ENCODE data around the gene MUC5B. TPM values are rescaled to one million over a fixed set of nuclear protein-coding genes. Genes with fewer than 3 reads are reported as not detected.

MUC5B gene
- total RNA-seq, 1 donor from 2014 or later: not detected

- DNase-seq (ENCODE audit: low spot score in 2 of 2, unreplicated experiment in 2 of 2): no peak
- Mint-ChIP-seq H3K4me3 (no peak overlapping the region), H3K9me3 (no peaks in the 10 kb centered on the region), H3K27ac (no peak overlapping the region), H3K4me1 (no peaks in the 10 kb centered on the region), H3K27me3 (ENCODE audit: low read depth) (no peaks in the 10 kb centered on the region), H3K36me3 (peaks cover 15% of the 10 kb centered on the region)
- TF ChIP-seq, protein P1, sequence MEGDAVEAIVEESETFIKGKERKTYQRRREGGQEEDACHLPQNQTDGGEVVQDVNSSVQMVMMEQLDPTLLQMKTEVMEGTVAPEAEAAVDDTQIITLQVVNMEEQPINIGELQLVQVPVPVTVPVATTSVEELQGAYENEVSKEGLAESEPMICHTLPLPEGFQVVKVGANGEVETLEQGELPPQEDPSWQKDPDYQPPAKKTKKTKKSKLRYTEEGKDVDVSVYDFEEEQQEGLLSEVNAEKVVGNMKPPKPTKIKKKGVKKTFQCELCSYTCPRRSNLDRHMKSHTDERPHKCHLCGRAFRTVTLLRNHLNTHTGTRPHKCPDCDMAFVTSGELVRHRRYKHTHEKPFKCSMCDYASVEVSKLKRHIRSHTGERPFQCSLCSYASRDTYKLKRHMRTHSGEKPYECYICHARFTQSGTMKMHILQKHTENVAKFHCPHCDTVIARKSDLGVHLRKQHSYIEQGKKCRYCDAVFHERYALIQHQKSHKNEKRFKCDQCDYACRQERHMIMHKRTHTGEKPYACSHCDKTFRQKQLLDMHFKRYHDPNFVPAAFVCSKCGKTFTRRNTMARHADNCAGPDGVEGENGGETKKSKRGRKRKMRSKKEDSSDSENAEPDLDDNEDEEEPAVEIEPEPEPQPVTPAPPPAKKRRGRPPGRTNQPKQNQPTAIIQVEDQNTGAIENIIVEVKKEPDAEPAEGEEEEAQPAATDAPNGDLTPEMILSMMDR (IDR thresholded peaks at IDR 0.05; ENCODE audit: unreplicated experiment): no peak
Observed at GRCh38 chr11:1280116-1281035, 57.5 kb downstream of the MUC5B start.

DNA sequence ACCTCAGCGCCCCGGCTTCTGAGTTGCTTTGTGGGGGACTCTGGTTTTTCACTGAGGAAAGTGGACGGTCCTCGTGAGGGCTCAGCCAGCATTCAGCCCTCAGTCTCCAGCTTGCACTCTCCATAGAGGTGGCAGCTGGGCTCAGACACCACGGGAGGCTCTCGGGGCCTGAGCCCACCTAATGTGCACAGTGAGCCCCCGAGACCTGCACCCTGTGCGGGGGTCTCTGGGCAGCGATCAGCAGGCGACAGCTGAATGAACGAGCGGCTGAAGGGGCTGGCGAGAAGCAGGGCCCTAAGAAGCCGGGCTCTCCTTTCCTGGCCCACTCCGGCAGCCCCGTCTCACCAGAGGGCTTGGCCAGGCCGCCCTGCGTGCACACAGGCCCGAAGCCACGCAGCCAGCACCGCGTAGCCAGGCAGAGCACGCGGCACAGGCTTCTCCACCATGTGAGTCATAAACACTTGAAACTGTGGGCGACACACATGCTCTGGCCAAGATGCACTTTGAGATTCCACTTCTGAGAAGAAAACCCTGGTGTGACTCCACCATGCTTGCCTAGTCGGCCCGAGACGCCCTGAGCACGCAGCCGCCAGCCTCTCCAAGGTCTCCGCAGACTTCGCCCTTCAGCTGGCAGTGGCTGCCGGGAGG is 58.6 kb downstream of the MUC5B start:
- DNase-seq (ENCODE audit: low spot score in 2 of 2, unreplicated experiment in 2 of 2): no peak
- Mint-ChIP-seq H3K4me3 (no peak overlapping the region), H3K9me3 (no peaks in the 10 kb centered on the region), H3K4me1 (no peaks in the 10 kb centered on the region), H3K27me3 (ENCODE audit: low read depth) (no peaks in the 10 kb centered on the region), H3K27ac (no peak overlapping the region), H3K36me3 (peaks cover 16% of the 10 kb centered on the region)
- TF ChIP-seq, protein P1 (IDR thresholded peaks at IDR 0.05; ENCODE audit: unreplicated experiment): no peak

DNA sequence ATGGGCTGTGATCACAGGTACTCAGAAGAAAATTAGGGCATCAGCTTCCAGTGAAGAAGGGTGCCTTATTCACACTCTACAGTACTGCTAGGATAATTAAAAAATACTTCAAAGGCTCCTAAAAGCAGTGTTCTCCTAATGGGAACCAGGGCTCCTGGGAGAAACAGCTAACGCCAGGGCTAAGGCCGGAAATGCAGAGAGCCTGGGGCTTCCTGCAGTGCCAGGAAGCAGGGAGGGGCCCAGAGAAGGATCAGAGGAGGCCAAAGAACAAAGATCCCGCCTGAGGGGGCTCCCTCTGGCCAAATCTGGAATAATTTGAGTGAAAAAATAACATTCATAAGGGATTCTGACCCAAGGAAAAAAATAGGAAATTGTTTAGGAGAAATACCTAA is 59.1 kb downstream of the MUC5B start:
- Mint-ChIP-seq H3K36me3 (peaks cover 20% of the 10 kb centered on the region), H3K27ac (no peak overlapping the region), H3K27me3 (ENCODE audit: low read depth) (no peaks in the 10 kb centered on the region), H3K4me3 (no peak overlapping the region), H3K9me3 (no peaks in the 10 kb centered on the region), H3K4me1 (no peaks in the 10 kb centered on the region)
- no peak for DNase-seq (ENCODE audit: low spot score in 2 of 2, unreplicated experiment in 2 of 2)
- TF ChIP-seq, protein P1 (IDR thresholded peaks at IDR 0.05; ENCODE audit: unreplicated experiment): no peak

DNA sequence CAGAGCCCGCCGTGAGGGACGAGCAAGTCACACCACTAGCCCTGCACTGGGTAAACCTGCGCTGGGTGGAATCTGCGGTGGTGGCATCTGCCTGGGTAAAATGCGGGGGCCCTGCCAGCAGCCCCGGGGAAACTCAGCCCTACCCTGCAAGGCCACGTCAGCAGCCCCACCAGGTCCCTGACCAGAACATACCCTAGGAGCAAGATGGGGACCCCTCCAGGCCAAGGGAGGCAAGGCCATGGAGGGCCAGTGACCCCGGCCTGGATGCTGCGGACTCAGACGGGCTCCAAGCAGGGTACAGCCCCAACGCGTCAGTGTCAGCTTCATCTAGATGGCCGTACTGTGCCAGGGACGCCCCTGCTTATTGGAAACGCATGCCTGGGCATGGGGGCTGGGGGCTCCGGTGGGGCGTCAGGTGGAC is 60.2 kb downstream of the MUC5B start:
- no peaks in the 10 kb centered on the region for H3K27me3 Mint-ChIP-seq (ENCODE audit: low read depth)
- no peak for DNase-seq (ENCODE audit: low spot score in 2 of 2, unreplicated experiment in 2 of 2)
- TF ChIP-seq, protein P1 (IDR thresholded peaks at IDR 0.05; ENCODE audit: unreplicated experiment): no peak

GRCh38 chr11:1283906-1284305 is 61.0 kb downstream of the MUC5B start:
- Mint-ChIP-seq H3K27ac (no peak overlapping the region), H3K27me3 (ENCODE audit: low read depth) (no peaks in the 10 kb centered on the region), H3K36me3 (peaks cover 18% of the 10 kb centered on the region), H3K4me1 (no peaks in the 10 kb centered on the region), H3K9me3 (no peaks in the 10 kb centered on the region), H3K4me3 (no peak overlapping the region)
- DNase-seq (ENCODE audit: low spot score in 2 of 2, unreplicated experiment in 2 of 2): no peak
- TF ChIP-seq, protein P1 (IDR thresholded peaks at IDR 0.05; ENCODE audit: unreplicated experiment): no peak

More for the DNA sequence above, 60.2 kb downstream of the MUC5B start:
- Mint-ChIP-seq H3K9me3 (no peaks in the 10 kb centered on the region), H3K4me3 (no peak overlapping the region), H3K36me3 (peaks cover 18% of the 10 kb centered on the region), H3K27ac (no peak overlapping the region), H3K4me1 (no peaks in the 10 kb centered on the region)

All from mesothelial cell of epicardium (in vitro differentiated cells).